GM19372 (cell line): Measurements from ENCODE around the gene PKD2L2.

Experiments
- ATAC-seq: cut with Tn5 transposase; IDR thresholded peaks from one replicate; pipeline ENCODE4 v1.9.1; 2021; ENCODE audit warnings: mild to moderate bottlenecking, low read depth, moderate library complexity; ENCODE audit not compliant: unreplicated experiment

PKD2L2 gene

DNA sequence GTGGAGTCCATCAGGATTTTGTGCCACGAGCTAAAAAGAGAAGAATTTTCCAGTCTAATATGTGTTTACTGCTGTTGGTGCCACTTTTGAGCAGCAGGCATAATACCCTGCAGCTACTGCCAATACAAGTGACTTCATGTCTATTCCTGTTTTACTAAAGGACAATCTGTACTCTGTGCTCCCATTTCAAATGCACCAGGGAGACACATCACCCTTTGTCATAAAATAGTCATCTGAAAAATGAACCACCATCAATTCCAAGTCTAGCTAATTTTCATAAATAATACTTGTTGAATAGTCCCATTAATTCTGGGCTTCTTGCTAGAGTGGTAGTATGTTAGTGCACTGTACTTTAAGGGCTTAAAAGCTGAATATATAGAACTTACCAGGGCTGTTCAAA lies 8.9 kb upstream of the PKD2L2 start:
- no peak for ATAC-seq

DNA sequence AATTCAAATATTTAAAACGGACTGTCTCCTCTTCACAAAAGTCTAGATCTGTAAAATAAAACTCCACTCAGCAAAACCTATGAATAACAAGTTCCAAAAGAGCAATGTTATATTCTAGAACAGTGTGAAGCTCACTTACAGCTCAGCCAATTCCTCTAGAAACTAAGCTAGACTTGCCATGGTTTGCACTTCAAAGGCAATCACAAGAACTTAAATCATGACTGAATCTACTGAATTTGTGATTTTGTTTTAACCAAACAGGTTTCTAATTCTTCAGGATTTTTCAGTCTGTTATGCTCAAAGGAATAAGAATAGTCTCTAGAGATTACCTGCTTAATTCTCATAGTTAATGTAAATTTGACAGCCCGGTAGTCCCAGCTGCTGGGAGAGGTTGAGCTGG lies 1.4 kb upstream of the PKD2L2 start:
- ATAC-seq, result no peak

DNA sequence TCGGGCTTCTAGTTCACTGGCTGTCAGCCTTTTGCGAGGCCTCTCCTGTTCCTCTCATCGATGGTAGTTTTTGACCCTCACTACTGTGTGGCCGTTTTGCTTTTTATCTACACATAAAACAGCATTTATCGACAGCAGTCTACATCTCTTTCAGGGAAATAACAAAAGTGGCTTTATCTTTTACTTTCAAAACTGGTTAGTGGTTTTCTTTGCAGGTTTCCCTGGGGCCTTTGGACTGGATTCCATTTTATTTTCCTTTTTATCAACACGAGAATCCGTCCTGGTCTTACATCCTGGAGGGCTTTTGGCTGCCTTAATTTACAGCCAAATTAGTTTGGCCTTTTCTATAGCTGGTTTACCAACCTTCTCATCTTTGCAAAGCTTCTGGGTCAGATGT lies 793 bp upstream of the PKD2L2 start:
- ATAC-seq, result no peak

DNA sequence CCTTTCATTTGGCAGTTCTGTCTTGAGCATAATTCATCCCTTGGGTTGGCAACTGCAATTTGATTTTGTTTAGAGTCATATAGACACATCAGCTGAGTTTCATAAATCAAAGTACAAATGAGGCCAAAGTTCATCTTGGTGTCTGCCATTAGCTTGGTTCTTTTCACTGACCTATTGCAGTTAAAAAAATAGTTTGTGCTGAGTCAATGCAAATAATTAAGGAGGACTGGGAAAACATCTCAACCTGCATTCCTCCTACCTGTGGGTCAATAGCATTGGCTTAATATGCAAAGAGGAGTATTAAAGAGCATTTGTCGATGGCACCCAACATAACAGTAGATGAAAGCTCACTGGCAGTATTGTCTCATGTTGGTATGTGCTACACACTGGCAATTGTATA lies 1.6 kb downstream of the PKD2L2 start:
- ATAC-seq, result no peak

DNA sequence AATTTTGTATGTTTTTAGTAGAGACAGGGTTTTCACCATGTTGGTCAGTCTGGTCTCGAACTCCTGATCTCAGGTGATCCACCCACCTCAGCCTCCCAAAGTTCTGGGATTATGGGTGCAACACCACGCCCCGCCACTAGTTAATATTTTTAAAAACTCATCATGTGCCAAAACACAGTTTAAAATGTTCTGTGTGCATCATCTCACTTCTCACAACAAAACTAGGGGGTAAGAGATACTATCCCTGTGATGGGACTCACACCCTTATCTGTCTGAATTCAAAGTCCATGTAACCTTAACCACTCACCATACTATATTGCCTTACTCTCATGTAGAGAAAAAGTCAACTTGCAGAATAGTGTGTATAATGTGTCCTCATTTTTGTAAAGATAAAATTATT lies 2.6 kb downstream of the PKD2L2 start:
- no peak for ATAC-seq

DNA sequence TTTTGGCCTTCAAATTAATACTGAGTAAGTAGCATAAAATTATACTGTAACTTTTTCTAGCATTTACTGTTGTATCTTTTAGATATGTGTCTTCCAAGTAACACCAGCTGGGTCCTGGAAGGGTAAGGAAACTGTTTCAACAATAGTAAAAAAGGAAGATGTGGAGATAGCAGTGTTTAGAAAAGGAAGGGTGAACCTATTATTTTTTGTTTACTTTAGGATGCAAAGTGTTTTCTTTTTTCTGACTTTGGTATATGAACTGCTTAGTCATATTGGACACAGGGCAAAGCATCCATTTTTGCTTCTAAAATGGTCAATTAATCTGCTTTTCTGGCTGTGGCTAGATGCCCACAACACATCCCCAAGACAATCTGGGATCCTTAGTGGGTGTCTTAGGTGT lies 5.3 kb downstream of the PKD2L2 start:
- ATAC-seq, result no peak

DNA sequence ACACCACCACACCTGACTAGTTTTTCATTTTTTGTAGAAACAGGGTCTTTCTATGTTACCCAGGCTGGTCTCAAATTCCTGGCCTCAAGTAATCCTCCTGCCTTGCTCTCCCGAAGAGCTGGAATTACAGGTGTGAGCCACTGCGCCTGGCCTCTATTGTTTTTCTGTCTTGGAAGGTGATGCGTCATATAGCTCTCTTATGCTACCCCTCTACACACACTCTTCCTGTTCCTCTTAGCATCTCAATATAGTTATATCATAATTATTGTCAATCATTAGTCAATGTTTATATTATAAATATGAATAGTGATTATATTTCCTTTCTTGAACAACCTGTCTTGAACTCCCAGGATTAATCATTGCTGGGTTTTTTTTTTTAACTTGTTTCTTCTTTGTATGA lies 7.3 kb downstream of the PKD2L2 start:
- no peak for ATAC-seq

DNA sequence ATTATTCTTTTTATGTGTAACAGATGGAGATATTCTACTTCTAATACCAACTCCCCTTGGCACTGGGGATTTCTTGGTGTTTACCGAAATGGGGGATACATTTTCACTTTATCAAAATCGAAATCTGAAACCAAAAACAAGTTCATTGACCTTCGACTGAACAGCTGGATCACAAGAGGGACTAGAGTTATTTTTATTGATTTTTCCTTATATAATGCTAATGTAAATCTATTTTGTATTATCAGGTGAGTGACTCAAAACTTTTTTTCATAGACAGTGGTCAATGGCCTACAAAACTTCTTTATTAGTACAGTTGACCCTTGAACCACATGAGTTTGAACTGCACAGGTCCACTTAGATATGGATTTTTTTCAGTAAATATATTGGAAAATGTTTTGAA lies 10.2 kb downstream of the PKD2L2 start:
- ATAC-seq, result no peak

DNA sequence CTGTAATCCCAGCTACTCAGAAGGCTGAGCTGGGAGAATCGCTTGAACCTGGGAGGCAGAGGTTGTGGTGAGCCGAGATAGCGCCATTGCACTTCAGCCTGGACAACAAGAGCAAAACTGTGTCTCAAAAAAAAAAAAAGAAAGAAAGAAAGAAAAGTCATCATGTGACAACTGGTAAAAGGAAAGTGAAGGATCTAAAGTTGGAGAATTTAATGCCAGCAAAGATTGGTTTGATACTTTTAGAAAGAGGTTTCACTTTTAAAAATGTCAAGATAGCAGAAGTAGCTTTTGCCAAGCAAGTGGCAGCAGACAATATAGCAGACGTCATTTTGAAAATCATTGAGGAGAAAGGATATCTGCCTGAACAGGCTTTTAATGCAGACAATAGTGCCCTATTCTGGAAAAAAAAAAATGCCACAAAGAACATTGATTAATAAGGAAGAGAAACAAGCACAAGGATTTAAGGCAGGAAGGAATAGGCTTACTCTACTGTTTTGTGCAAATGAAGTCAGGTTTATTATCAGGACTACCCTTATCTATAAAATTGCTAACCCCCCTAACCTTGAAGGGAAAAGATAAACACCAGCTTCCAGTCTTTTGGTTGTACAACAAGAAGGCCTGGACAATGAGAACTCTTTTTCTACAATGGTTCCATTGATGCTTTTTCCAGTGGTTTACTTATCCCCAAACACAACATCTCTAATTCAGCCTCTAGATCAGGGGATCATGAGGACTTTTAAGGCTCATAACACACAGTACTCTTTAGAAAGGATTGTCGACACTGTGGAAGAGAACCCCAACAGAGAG lies 12.0 kb downstream of the PKD2L2 start:
- no peak for ATAC-seq

DNA sequence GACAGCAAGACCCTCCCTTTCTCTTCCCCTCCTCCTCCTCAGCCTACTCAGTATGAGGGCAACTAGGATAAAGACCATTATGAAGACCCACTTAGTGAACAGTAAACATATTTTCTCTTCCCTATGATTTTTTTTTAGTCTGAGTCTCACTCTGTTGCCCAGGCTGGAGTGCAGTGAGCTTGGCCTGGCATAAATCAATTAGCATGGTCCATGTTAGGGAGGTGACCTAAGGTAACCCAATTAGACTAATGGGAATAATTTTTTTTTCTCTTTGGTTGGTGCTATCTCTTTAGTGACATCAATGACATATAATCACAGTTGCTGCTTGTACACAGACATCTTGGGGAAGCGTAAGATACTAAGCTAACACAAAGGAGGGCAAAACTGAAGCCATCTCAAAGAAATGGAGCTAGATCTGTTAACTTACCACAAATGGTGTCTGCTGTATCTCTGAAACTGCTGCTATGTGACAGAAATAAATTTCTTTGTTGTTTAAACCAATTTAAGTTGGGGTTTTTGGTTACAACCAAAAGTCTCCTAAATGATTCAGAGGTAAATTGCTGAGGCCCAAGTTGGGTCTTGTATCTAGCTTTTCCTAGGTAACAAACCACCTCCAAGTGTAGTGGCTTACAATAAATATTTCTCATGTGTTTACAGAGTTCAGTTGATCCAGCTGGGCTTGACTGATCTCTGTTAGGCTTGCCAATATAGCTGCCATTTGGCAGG lies 13.3 kb downstream of the PKD2L2 start:
- ATAC-seq, result no peak

DNA sequence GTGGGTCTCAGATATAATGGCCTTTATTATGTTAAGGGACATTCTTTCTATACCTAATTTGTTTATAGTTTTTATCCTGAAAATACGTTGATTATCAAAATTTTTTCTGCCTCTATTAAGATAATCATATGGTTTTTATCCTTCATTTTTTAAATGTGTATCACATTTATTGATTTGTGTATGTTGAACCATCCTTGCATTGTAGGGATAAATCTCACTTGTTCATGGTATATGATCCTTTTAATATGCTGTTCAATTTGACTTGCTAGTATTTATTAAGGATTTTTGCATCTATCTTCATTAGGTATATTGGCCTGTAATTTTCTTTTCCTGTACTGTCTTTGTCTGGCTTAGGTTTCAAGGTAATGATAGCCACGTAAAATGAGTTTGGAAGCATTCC lies 25.5 kb downstream of the PKD2L2 start:
- ATAC-seq, result no peak

DNA sequence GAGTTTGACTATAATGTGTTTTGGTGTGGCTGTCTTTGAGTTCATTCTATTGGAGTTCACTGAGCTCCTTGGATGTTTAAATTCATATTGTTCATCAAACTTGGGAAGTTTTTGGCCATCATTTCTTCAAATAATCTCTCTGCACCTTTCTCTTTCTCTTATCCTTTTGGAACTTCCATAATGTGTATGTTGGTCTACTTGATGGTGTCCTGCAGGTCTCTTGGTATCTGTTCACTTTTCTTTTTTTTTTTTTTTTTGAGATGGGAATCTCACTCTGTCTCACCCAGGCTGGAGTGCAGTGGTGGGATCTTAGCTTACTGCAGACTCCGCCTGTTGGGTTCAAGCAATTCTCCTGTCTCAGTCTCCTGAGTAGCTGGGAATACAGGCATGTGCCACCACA lies 27.7 kb downstream of the PKD2L2 start:
- no peak for ATAC-seq

DNA sequence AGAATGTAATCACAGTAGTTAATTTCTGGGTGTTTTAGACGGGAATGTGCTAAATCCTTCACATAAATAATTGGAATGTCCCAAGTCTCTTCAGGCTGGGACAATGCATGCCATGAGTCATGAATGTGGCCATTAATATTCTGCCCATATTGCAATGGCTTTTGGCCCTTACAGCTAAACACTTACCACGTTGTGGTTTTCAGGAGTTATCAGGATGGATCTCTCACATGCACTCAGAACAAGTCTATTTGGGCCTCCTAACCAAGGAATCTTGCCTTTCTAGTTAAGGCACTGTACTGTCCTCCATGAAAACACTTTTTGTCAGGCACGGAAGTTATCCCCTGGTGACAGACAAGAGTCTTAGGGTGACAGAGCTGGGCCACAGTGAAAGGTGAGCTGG lies 32.7 kb downstream of the PKD2L2 start:
- ATAC-seq, result no peak

DNA sequence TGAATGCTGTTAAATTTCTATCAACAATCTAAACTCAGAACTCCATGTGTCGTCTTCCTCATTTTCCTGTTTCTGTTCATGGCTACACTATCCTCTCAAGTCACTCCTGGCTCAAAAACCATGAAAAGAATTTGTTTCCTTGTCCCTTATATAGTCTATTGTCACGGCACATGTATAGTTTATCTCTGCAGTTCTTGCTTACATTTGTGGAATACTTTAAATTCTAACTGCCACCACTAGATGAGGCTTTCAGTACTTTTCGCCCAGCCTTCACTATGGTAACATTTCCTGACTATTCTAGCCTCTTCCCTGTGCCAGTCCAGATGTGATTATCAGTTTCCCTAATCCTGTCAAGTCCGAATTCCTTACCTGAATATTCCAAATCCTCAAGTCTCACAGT lies 34.6 kb downstream of the PKD2L2 start:
- no peak for ATAC-seq

DNA sequence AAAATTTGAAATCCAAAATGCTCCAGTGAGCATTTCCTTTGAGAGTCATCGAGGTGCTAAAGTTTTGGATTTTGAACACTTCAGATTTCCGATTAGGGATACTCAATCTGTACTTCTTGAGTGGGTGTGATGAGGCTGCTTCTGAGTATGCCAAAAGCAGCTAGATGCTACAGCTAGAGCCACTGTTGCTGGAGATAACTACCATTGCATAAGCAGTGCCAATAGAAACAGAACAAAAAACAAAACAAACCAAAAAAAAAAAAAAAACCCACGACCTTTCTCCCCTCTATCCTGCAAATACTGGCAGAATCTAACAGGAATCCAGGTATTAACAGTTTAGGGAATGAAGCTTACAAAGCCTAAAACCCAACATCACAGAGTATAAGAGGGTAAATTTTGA lies 43.5 kb downstream of the PKD2L2 start:
- no peak for ATAC-seq

DNA sequence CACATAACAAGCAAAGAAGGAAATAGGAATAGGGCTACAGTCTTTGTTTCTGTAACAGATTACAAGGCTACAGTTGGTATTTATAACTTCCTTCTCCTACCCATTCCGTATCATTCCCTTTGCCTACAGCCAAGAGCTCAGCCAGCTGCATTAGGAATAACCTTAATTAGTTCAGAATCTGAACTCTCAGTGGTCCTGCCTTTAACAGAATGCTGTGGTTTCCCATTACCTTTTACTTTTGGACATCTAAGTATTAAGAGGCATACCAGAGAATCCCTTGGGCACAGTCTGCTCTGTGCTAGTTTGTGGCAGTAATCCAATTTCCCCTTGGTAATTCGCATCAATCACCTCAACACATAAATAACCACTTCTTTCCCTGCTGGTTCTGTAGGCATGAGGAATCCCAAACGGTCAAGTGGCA lies 44.2 kb downstream of the PKD2L2 start:
- no peak for ATAC-seq

DNA sequence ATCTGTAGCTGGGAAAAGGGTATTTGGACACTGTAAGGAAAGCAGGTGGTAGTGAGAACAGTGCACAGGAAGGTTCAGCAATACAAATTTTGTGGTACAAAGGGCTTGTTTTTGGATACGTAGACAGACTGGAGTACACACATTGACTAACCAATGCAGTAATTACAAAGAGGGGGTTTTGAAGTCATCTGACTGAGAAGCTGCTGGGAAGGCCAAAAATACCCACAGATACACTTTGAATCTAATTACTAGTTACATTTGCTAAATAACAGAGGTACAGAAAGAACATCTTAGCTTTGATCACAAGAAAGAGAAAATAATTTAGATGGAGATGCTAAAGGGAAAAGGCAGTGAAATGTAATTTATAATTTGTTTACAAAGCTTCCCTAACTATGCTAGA lies 45.9 kb downstream of the PKD2L2 start:
- ATAC-seq, result peak; percentile 40

DNA sequence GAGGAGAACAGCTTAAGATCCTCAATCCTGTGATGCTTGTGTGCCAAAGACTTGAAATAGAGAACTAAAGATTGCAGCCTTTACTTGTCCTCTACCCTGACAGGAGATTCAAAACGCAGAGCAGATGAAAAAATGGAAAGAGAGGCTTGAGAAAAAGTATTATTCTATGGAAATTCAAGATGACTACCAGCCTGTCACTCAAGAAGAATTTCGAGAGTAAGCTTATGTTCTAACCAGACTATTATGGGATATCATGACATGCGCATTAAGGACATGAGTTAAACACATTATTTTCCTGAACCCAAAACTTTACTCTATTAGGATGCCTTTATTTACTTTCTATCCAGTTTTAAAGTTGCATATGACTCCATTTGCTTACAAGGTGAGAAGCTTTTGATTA lies 46.4 kb downstream of the PKD2L2 start:
- ATAC-seq, result no peak

DNA sequence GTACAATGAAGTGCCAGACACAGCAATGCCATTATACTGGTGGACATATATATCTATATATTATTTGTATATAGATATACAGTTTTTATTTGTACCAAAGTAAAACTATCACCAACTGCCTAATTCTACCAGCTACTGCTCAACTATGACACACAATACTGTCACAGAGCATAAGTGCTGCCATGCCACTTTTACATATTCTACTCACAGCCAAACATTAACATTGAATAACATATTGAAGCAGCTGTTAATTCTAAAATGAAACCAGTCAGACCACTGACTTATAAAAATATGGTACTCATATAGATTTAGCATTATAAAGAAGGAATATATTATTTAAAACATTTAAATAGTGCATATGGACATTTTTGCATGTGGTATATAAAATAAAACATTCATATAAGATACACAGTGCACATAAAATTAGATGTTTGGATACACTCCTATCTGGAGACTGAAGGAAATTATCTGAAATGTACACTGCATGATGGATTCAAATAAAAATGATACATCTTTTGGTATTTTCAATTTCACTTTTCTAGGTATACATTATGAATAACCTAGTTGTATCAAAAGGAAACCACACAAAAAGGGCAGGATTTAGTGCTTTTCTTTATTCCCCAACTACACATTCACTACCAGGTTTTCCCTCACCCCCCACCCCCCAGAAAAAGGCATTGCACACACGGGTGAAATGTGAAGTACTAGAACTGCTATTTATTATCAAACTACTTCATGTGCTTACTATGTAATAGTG lies 48.9 kb downstream of the PKD2L2 start:
- no peak for ATAC-seq

DNA sequence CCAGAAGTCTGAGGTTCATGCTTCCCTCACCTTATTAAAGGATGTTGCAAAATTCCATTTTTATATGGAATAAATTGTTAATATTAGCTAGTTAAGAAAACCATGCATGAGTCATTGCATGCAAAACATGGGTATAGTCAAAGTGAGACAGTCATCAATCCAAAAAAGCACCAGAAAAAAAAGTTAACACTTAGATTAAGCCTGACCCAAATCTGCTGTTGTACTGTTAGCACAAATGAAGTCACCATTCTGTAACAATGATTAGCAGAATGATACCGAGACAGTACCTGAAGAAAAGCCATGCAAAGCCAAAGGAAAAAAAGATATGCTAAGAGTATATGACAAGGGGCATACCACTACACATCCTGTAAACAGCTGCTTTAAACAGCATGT lies 49.5 kb downstream of the PKD2L2 start:
- no peak for ATAC-seq

DNA sequence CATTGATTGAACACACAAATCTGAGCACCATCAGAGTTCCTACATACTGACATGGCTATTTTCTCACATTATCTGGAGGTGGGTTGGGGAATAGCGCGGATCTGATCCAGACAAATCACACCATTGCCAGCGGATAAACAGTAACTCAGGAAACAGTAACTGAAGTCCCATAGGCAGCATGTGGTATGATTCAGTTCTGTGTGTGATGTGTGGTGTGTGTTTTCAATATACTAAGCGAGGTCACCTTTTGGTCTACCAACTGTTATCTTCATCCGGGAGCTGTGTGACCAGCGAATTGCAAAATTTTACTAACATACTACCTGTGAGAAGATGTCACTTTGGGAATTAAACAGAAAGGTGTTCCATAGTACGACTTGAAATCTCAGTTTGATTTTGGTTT lies 50.1 kb downstream of the PKD2L2 start:
- ATAC-seq, result no peak
